Brain pericyte (primary cell): ENCODE measurements around the gene STRIP2.
"Not testable (repeated sequence)": the region's sequence is repeated elsewhere in the genome, so short reads cannot be mapped to it uniquely, and the experiment has no call there.

Source experiments
- DNase-seq: peaks from one replicate; pipeline ENCODE4 v3.0.0-alpha.2; 2012; ENCODE audit warnings: low read depth, low spot score

Gene STRIP2

DNA sequence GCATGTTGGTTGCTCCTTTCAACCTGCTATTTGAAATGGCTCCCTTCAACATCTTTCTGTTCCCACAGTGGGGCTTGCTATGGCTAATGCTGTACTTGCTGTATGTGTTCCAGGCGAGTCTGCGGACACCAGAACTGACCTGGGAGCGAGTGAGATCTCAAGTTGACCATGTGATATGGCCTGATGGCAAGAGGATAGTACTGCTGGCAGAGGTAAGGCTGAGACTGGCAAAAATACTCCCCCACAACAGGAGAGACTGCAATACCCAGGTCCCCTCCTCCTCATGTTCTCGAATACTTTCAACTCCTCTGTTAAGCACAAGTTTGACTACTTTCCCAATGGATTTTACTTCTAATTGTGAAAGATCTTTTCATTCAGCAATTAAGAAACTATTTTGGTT lies 11.5 kb upstream of the STRIP2 start:
- no peak for DNase-seq

DNA sequence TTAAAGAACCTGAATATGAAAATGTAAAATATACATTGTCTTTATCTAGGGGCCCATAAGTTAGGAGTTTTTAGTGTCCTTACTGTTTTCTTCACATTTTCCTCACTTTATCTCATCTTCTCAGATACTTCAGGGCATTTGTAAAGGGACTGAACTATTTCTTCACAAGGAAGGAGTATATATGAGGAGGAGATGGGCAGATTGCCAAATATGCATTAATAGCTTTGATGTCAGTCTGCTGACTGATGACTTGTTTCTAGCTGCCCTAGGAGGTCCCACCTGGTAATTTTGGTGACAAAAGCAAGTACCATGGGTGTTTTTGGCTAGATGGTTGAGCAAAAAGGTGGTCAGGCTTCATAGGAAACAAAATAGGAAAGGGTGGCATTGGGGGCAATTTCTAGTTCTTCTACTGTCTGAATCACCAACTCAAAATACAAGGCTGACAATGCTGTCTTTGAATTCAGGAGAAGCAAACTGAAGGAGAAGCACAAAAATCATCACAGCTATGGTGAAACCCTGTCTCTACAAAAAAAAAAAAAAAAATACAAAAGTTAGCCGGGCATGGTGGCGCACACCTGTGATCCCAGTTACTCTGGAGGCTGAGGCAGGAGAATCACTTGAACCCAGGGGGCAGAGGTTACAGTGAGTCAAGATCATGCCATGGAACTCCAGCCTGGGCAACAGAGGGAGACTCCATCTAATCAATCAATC lies 10.4 kb upstream of the STRIP2 start:
- no peak for DNase-seq

DNA sequence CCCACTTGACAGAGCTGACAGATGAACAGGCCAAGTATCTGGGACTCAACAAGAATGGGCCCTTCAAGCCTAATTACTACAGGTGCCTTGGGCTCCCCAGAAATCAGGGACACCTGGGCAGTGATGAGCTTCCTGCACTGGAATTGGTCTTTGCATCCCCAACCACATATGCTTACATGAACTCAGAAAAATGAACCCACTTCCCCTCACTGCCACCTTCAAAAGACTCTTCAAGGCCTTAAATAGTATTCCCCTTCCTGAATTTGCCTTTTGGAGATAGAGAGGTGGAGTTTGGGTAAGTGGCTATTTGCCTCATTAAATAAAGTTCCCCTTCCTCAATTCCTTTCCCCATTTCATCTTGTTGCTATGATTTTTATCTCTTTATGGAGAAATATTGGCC lies 7.8 kb upstream of the STRIP2 start:
- DNase-seq, result no peak

DNA sequence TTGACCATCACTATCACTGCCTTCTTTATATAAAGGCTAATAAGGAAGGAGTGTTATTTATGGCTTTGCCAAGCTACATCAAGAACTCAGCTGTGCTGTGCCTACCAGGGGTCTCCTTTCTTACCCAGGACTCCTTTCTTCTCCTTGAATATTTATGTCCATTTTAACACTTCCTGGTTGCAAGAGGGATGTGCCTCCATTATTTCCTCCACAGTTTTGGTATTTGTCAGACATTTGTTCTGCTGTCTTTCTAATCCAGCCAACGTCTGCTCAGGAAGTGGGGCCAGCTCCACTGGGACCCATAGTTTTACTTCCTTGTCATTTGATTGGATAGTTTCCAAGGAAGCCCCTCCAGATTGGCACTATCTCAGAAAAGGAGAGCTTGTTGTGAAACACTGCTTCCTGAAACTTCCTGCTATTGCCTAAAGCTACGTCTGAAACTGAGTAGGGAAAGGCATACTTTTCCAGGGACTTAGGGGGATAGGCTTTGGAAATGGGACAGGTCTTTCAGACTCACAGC lies 6.6 kb upstream of the STRIP2 start:
- no peak for DNase-seq

DNA sequence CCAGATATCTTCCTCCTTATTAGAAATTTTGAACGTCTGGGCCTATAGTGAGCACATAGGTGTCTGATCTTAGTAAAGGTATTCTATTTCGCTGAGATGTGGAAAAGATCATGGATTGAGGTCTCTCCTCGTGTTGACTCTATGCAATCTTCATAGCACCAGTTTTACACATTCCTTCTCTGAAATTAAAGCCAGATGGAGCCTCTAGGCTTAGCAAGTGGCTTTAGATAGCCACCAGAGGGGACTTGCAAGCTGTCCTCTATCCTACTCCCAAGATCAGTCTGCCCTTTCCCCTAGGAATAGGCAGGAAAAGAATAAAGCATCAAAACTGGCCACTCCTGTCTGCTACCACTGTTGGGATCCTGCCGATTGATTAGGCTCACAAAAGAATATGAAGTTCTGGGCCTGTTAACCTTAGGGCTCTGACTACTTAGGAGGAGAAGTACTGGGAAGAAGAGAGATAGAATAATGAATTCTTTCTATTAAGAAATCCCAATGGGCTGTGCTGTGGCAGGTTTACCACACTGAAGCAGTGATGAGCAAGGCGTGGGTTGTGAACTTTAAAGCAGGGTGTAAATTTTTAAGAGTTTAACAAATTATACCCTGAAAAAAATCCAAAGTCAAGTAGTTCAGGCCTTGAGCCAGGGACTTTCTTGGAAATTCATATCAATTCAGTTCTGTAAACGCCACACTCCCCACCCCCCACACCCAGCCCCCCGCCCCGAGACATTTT lies 2.2 kb upstream of the STRIP2 start:
- DNase-seq, result no peak

DNA sequence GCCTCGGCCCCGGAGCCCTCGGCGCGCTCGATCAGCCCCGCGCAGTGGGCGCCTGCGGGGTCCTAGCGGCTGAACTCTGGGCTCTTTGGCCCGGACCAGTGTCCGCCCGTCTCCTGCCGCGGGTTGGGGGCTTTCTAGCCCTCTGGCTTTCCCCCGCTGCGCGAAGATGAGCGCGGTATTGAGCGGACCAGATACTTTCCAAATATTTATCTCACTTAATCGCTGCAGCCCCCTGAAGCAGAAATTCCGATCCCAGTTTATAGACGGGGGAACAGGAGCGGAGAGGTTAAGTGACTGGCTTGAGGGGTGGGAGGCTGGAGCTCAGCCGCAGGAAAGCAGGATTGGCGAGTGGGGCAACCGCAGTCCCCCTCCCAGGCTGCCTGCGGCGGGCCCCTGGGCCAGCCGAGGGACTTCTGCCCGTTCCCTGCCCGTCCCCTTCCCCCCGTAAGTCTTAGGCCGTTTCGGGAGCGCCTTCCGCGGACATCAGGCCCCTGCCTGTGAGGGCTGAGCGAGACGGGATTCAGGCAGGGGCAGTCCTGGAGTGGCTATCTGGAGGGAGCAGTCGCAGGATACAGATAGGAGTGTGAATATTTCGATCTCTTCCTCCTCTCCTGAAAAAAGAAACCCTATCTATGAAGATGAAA lies 565 bp downstream of the STRIP2 start:
- DNase-seq, result no peak

DNA sequence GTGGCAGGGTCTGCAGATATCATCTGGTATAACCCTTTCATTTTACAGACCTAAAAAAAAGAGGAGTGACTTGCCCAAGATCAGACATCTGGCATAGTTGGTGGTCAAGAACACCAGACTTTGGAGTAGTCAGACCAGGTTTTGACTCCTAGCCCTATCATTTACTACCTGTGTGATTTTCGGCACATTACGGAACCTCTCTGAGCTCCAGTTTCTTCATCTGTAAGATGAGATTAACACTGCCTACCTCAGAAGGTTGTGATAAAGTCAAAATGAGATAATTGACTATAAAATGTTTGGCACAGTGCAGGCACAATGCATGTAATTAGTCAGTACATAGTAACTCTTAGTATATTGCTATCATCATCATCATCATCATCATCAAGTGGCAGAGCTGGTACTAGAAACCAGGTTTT lies 1.2 kb downstream of the STRIP2 start:
- no peak for DNase-seq

DNA sequence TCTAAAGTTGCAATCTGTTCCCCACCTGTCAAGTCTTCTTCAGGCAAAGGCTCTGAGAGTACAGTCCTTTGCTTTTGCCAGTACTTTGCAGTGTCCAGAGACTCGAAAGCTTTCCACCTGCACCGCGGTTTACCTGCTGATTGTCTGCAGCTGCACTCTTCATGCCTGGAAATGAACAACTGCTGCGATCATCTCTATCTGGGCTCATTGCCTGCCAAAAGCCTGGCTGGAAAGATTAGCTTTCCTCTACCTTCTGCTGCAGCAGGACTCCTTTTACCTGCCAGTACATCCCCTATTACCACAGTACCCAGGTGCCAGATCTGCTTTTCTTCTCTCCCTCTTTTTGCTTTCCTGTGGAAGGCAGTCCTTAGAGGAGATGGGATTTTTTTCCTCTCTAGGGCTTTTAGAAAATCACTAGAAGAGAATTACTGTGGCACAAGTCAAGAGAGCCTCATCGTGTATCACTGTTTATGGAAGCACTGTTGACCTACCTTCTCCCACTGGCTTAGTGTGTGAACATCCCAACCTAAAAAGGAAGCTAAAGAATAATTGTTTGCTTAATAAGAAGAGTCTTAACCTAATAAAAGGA lies 2.2 kb downstream of the STRIP2 start:
- DNase-seq, result no peak

DNA sequence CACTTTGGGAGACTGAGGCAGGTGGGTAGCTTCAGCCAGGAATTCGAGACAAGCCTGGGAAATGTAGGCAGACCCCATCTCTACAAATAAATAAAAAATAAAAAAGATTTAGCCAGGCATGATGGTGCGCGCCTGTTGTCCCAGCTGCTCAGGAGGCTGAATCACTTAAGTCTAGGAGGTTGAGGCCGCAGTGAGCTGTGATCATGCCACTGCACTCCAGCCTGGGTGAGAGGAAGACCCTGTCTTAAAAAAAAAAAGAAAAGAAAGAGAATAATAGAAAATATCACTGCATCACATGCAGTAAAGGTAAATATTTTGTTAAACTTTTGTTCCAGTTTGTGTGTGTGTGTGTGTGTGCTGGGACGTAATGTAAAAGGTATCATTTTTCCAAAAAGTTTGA lies 3.0 kb downstream of the STRIP2 start:
- no peak for DNase-seq

DNA sequence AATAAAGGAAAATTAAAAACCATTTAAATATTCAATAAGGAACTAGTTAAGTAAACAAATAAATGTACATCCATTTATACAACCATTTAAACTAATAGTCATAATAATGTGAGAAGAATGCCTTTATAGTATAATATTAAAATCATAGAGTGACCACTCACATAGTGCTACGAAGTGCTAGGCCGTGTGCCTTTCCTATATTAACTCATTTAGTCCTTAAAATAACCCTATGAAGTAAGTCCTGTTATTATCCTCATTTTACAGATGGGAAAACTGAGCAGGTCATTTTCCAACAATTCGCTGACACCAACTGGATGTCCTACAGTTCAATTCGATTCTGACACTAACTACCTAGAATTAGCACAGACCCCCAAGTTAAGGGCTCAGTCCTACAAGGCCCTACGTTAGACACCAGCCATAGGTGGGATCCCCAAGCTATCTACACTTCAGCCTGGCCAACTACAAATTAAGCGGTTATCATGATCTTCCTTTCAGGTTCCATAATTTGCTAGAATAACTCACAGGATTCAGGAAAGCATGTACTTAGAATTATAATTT lies 4.1 kb downstream of the STRIP2 start:
- no peak for DNase-seq

DNA sequence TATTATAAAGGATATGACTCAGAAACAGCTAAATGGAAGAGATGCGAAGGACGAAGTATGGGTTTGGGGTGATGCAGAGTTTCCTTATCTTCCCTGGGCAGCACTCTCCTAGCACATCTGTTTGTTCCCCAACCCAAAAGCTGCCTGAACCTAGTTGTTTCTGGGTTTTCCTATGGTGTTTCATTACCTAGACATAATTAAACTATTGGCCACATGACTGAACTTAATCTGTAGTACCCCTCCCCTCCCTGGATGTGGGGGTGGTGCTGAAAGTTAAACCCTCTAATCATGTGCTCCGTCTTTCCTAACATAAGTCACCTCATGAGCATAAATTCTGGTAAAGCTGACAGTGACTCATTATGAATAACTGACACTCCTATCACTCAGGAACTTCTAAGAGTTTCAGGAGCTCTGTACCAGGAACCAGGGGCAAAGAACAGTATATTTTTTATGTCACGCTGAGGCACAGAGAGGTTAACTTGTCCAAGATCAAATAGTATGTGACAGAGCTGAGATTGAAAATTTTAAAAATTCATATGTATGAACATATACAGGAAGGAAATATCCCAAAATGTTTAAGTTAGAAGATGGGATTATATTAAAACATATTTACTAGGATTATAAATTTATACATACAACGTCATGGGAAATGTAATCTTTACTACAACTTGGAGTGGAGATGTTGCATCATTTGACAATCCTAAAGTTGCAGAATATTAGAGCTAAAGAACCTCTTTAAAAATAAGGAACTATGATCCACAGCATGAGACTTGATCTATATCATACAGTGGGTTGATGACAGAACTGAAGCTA lies 4.8 kb downstream of the STRIP2 start:
- no peak for DNase-seq

DNA sequence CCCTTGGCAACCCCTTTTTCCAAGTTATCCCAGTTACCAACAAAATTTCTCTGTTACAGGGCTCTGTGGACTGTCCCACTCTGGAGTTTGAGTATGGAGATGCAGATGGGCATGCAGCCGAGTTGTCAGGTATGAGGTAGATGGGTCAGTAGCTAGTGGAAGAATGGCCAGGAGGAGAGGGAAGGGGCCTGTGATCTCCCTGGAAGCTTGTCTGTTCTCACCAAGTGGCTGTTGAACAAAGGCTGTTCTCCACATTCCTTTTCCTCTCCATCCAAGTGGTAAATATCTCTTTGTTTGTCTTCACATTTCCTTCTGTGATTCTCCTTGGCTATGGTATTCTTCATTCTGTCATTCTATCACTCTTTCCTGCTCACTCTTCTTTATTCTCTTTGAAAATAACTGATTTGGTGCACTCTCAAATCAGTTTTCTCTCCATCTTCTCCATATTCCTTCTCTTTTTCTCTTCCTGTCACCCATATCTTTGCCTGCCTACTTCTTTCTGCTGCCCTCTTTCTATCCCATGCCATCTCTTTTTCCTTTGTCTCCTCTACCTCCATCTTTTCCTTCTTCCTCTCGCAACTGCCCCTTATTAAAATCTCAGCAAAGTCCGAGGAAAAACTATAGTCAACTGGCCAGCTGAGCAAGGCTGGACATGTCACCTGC lies 5.9 kb downstream of the STRIP2 start:
- DNase-seq, result no peak

DNA sequence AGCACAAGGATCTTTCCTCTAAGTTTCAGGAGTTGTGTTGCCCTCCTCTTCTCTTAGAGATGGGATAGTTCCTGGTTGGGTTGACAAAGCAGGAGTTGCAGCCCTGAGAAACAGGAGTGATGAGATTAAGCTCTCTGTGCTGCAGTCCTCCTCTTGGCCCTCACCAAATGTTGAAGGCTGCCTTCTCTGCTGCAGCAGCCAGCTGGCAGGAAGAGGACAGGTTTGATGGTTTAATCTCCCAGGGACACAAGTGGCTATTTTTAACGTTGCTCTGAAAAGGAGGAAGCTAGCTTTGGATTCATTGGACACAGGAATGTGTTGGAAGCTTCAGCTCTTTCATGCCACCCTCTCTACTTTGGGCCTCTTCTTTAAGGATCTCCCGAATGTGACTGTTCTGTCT lies 9.4 kb downstream of the STRIP2 start:
- DNase-seq, result no peak

DNA sequence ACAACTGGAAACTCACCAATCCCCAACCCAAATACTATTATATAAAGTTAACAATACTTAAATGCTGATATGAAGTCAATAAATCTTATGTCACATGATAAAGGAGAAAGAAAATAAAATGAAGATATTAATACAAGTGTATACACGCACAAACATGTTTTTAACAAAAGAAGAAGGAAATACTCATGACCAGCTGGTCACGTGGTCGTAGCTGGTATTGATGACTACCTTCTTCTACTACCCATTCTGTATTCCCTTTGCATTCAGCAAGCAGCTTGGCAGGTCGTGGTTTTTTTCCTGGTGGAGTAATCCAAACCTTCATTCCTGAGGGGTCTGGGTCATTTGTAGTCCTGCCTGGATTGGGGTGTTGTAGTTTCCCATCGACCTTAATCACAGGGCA lies 10.5 kb downstream of the STRIP2 start:
- DNase-seq, result not testable (repeated sequence)

DNA sequence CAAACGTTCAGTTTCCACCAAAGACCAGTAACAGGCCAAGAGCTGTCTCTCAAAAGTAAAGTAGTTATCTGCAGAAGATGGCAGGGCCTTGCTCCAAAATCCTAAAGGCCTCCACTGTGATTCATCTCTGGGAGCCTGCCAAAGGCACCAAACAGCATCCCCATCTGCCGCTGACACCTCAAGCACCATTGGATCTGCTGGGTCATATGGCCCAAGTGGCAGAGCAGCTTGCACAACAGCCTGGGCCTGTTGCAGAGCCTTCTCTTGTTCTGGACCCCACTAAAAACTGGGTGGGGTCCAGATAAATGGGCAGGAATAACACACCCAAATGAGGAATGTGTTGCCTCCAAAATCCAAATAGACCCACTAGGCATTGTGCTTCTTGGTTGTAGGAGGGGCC lies 12.7 kb downstream of the STRIP2 start:
- DNase-seq, result not testable (repeated sequence)

DNA sequence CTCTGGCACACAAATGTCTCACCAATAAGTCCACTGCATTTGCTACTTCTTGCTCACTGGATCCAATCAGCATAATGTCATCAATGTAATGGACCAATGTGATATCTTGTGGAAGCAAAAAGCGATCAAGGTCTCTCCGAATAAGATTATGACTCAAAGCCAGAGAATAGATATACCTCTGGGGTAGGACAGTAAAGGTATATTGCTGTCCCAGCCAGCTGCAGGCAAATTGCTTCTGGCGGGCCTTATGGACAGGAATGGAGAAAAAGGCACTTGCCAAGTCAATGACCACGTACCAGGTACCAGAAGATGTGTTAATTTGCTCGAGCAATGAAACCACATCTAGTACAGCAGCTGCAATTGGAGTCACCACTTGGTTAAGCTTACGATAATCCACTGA lies 13.2 kb downstream of the STRIP2 start:
- DNase-seq, result not testable (repeated sequence)

DNA sequence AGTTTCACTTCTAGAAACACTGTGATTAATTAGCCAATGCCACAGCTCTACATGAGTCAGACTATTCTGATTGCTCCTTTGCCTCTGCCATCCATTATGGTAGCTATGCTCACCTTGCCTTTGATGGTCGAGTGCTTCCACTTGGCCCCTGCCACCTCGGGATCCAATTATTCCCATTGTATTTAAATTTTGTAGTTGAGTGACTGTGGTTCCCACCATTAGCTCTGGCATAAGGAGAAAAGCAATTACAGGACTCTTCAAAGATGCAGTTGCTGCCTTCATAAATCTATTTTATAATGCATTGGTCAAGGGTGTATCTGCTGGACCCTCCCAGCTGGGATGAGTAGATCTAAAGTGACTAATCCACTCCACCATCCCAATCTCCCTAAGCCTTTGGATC lies 14.4 kb downstream of the STRIP2 start:
- DNase-seq, result not testable (repeated sequence)

DNA sequence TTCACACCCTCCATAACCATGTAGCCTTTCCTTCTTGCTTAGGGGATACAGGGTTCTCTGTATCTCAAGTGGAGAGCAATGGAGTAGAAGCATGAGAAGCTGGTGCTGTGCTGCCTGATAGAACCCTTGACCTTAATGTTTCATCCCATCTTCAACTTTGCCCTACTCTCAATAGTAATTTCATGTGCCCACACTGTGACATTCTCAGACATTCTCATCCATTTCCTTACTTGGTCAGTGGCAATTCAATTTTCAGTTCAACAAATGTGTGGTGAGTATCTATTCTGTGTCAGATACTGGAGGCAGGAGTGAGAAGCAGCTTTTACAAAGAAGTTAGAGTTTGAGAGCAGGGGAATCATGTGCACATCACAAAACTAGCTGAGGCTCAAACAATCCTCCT lies 16.1 kb downstream of the STRIP2 start:
- DNase-seq, result no peak

DNA sequence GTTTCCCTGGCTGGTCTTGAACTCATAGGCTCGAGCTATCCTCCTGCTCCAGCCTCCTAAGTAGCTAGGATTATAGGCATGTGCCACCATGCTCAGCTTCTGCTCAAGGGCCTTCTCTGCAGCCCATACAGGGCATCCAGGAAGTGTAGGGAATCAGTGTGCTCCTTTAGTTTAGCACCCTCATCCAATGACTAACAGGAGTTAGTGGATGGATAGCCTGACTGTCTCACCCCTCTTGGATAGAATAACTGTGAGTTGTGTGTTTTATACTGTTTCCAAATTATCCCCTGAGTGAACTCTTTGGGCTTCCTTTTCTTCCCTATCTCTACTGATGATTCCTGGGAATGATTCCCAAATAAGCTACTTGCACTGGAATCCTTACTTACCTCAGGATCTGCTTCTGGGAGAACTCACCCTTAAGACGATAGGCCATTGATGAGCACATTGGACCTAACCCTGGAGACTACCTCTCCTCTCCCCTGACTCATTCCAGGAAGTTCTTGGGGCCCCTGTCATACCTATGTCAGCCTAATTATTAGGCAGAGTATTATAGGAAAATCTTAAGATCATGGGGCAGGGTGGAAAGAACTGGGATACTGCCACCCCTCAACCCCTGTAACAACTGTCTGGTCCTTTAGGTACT lies 18.5 kb downstream of the STRIP2 start:
- no peak for DNase-seq
